H9 (cell line): Measurements from ENCODE around the gene ZCCHC17. TPM values are rescaled to one million over a fixed set of nuclear protein-coding genes. Genes with fewer than 3 reads are reported as not detected.

ENCODE experiments used
- DNase-seq: peaks from one replicate; pipeline ENCODE4 v3.0.0-alpha.2; 2017
- H2AFZ ChIP-seq: one replicate; pipeline ENCODE4 v1.6.1; 2013; ENCODE audit warnings: mild to moderate bottlenecking, low read length, control low read depth, moderate library complexity
- H2AK5ac ChIP-seq: 2 replicates; pipeline ENCODE4 v1.6.1; 2013; ENCODE audit warnings: low read length, control low read depth, mixed read lengths; ENCODE audit not compliant: insufficient read length
- H2BK120ac ChIP-seq: one replicate; pipeline ENCODE4 v1.6.1; 2013; ENCODE audit warnings: low read depth, mild to moderate bottlenecking, low read length, control low read depth, inconsistent platforms; ENCODE audit not compliant: poor library complexity, severe bottlenecking
- H2BK12ac ChIP-seq: 2 replicates; pipeline ENCODE4 v1.6.1; 2013; ENCODE audit warnings: low read length, control low read depth, mixed read lengths, low read depth; ENCODE audit not compliant: insufficient read length
- H2BK15ac ChIP-seq: 2 replicates; pipeline ENCODE4 v1.6.1; 2013; ENCODE audit warnings: low read depth, low read length, control low read depth
- H2BK20ac ChIP-seq: one replicate; pipeline ENCODE4 v1.6.1; 2013; ENCODE audit warnings: low read depth, mild to moderate bottlenecking, low read length, control low read depth, inconsistent platforms; ENCODE audit not compliant: poor library complexity, severe bottlenecking
- H2BK5ac ChIP-seq: 2 replicates; pipeline ENCODE4 v1.6.1; 2013; ENCODE audit warnings: low read length, control low read depth, mixed read lengths; ENCODE audit not compliant: insufficient read length
- H3K14ac ChIP-seq: 2 replicates; pipeline ENCODE4 v1.6.1; 2013; ENCODE audit warnings: low read length, control low read depth; ENCODE audit not compliant: insufficient read depth
- H3K18ac ChIP-seq: 2 replicates; pipeline ENCODE4 v1.6.1; 2013; ENCODE audit warnings: low read depth, mild to moderate bottlenecking, mixed read lengths, low read length, control low read depth; ENCODE audit not compliant: insufficient read length
- H3K23ac ChIP-seq: 2 replicates; pipeline ENCODE4 v1.6.1; 2013; ENCODE audit warnings: low read length, control low read depth, mixed read lengths, low read depth; ENCODE audit not compliant: insufficient read length
- H3K23me2 ChIP-seq: 2 replicates; pipeline ENCODE4 v1.6.1; 2013; ENCODE audit warnings: low read depth, mild to moderate bottlenecking, mixed read lengths, low read length, control low read depth; ENCODE audit not compliant: insufficient read length, poor library complexity, severe bottlenecking
- H3K27ac ChIP-seq: 2 replicates; pipeline ENCODE4 v1.5.1; 2013; ENCODE audit warnings: low read length, control low read depth, mixed read lengths, low read depth; ENCODE audit not compliant: insufficient read length
- H3K27me3 ChIP-seq: 2 replicates; pipeline ENCODE4 v1.6.1; 2013; ENCODE audit warnings: low read length, control low read depth, inconsistent platforms; ENCODE audit not compliant: insufficient read depth
- H3K4ac ChIP-seq: 2 replicates; pipeline ENCODE4 v1.6.1; 2013; ENCODE audit warnings: low read depth, mild to moderate bottlenecking, control low read depth, inconsistent platforms, low read length, moderate library complexity
- H3K4me1 ChIP-seq: 2 replicates; pipeline ENCODE4 v1.6.1; 2013; ENCODE audit warnings: low read length, control low read depth, inconsistent platforms; ENCODE audit not compliant: insufficient read depth
- H3K4me2 ChIP-seq: 2 replicates; pipeline ENCODE4 v1.6.1; 2013; ENCODE audit warnings: low read length, control low read depth, mixed read lengths; ENCODE audit not compliant: insufficient read length, insufficient read depth
- H3K56ac ChIP-seq: 2 replicates; pipeline ENCODE4 v1.6.1; 2013; ENCODE audit warnings: low read depth, mild to moderate bottlenecking, mixed read lengths, low read length, control low read depth; ENCODE audit not compliant: insufficient read length
- H3K79me1 ChIP-seq: 2 replicates; pipeline ENCODE4 v1.6.1; 2013; ENCODE audit warnings: low read depth, mild to moderate bottlenecking, moderate library complexity, low read length, control low read depth, inconsistent platforms; ENCODE audit not compliant: insufficient read depth, poor library complexity, severe bottlenecking
- H3K79me2 ChIP-seq: 2 replicates; pipeline ENCODE4 v1.6.1; 2013; ENCODE audit warnings: low read length, control low read depth, inconsistent platforms; ENCODE audit not compliant: insufficient read depth
- H3K9ac ChIP-seq: 2 replicates; pipeline ENCODE4 v1.6.1; 2013; ENCODE audit warnings: low read length, control low read depth, mixed read lengths; ENCODE audit not compliant: insufficient read length; ENCODE audit errors: extremely low read depth
- H3K9me3 ChIP-seq: one replicate; pipeline ENCODE4 v1.6.1; 2013; ENCODE audit warnings: low read depth, low read length, inconsistent platforms; ENCODE audit not compliant: control insufficient read depth
- H3T11ph ChIP-seq: one replicate; pipeline ENCODE4 v1.6.1; 2013; ENCODE audit warnings: mild to moderate bottlenecking, low read length, control low read depth, inconsistent platforms
- H4K20me1 ChIP-seq: one replicate; pipeline ENCODE4 v1.6.1; 2013; ENCODE audit not compliant: control insufficient read depth, insufficient read length, insufficient read depth
- H4K5ac ChIP-seq: 2 replicates; pipeline ENCODE4 v1.6.1; 2013; ENCODE audit warnings: low read depth, mild to moderate bottlenecking, mixed read lengths, low read length, control low read depth; ENCODE audit not compliant: insufficient read length
- H4K8ac ChIP-seq: replicated peaks from 2 replicates; pipeline ENCODE4 v1.6.1; 2013; ENCODE audit warnings: low read length, control low read depth, mixed read lengths, low read depth; ENCODE audit not compliant: insufficient read length
- H4K91ac ChIP-seq: 2 replicates; pipeline ENCODE4 v1.6.1; 2013; ENCODE audit warnings: low read depth, mild to moderate bottlenecking, moderate library complexity, mixed read lengths, low read length, control low read depth; ENCODE audit not compliant: insufficient read length
- H3K27ac Mint-ChIP-seq, 3 experiments: 2 replicates in 2 of 3; 3 replicates in 1 of 3; pipeline ENCODE4 v1.8.0; 2020 to 2021; ENCODE audit warnings: mixed read lengths in 3 of 3, mild to moderate bottlenecking in 1 of 3, moderate library complexity in 1 of 3
- H3K27me3 Mint-ChIP-seq: 2 replicates; pipeline ENCODE4 v1.8.0; 2021; ENCODE audit warnings: low read depth, mild to moderate bottlenecking, moderate library complexity, mixed read lengths
- H3K36me3 Mint-ChIP-seq, 3 experiments: 2 replicates in 2 of 3; 3 replicates in 1 of 3; pipeline ENCODE4 v1.8.0; 2020 to 2021; ENCODE audit warnings: low read depth in 3 of 3, mixed read lengths in 3 of 3; ENCODE audit not compliant: insufficient read depth in 1 of 3
- H3K4me1 Mint-ChIP-seq, 2 experiments: 2 replicates each; pipeline ENCODE4 v1.8.0; 2020; ENCODE audit warnings: mixed read lengths in 2 of 2
- H3K4me3 Mint-ChIP-seq, 2 experiments: 2 replicates in 1 of 2; 3 replicates in 1 of 2; pipeline ENCODE4 v1.8.0; 2020 to 2021; ENCODE audit warnings: mild to moderate bottlenecking in 2 of 2, mixed read lengths in 2 of 2, moderate library complexity in 1 of 2
- H3K9me3 Mint-ChIP-seq, 2 experiments: 2 replicates in 1 of 2; 3 replicates in 1 of 2; pipeline ENCODE4 v1.8.0; 2020; ENCODE audit warnings: mild to moderate bottlenecking in 2 of 2, mixed read lengths in 2 of 2, moderate library complexity in 1 of 2
- total RNA-seq: library from RNA; stranded (reverse); gene quantifications from 2 replicates; pipeline ENCODE4 v1.2.1, GENCODE V29; 2021
- TF ChIP-seq, protein P1 (sequence below): fragments of 200-600 bp; sonication (generic); conservative IDR thresholded peaks from 3 replicates; pipeline ENCODE4 v1.8.0; 2021; ENCODE audit warnings: antibody characterized with exemption, mild to moderate bottlenecking

Gene ZCCHC17
- total RNA-seq, 1 experiment from 2014 or later: 50.4 TPM

DNA sequence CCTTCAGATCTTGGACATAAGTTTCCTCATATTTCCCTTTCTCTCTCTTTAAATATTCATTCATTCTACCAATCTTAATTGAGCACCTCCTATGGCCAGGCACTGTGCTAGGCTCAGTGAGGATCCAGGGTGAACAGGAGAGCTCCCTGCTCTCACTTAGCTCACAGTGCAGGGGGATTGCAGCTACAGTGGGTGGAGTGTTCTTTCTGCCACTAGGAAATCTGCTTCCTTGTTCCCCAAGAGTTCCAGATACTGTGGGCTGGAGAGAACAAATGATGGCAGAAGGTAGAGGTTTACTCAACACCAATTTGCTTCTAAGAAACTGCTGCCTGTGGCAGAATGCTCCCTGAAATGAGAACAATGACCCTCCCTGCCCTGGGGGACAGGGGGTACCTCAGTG lies 81.2 kb downstream of the ZCCHC17 start:
- H3K27me3 ChIP-seq: no peaks in the 10 kb centered on the region
- H3K4ac ChIP-seq: no peak overlapping the region
- no peak overlapping the region for H2AK5ac ChIP-seq
- Mint-ChIP-seq H3K27ac (no peak overlapping the region), H3K4me1 (peaks cover 23 to 34% of the 10 kb centered on the region in 2 experiments), H3K27me3 (peaks cover 2% of the 10 kb centered on the region; the same call in 1 of the 2 replicates), H3K36me3 (no peaks in the 10 kb centered on the region), H3K4me3 (no peak overlapping the region), H3K9me3 (no peaks in the 10 kb centered on the region)
- DNase-seq: no peak
- H4K8ac ChIP-seq: no peak overlapping the region
- H2BK5ac ChIP-seq: no peak overlapping the region
- H2BK120ac ChIP-seq: no peak overlapping the region
- no peak overlapping the region for H2BK15ac ChIP-seq
- no peak overlapping the region for H3K4me2 ChIP-seq
- no peaks in the 10 kb centered on the region for H4K20me1 ChIP-seq
- no peak overlapping the region for H2AFZ ChIP-seq
- H3K23ac ChIP-seq: no peak overlapping the region
- no peaks in the 10 kb centered on the region for H3K9me3 ChIP-seq
- no peak overlapping the region for H3K14ac ChIP-seq
- TF ChIP-seq, protein P1, sequence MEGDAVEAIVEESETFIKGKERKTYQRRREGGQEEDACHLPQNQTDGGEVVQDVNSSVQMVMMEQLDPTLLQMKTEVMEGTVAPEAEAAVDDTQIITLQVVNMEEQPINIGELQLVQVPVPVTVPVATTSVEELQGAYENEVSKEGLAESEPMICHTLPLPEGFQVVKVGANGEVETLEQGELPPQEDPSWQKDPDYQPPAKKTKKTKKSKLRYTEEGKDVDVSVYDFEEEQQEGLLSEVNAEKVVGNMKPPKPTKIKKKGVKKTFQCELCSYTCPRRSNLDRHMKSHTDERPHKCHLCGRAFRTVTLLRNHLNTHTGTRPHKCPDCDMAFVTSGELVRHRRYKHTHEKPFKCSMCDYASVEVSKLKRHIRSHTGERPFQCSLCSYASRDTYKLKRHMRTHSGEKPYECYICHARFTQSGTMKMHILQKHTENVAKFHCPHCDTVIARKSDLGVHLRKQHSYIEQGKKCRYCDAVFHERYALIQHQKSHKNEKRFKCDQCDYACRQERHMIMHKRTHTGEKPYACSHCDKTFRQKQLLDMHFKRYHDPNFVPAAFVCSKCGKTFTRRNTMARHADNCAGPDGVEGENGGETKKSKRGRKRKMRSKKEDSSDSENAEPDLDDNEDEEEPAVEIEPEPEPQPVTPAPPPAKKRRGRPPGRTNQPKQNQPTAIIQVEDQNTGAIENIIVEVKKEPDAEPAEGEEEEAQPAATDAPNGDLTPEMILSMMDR: no peak
- no peaks in the 10 kb centered on the region for H3K79me1 ChIP-seq
- H4K91ac ChIP-seq: no peak overlapping the region
- peaks cover 5% of the 10 kb centered on the region for H3K23me2 ChIP-seq
- no peak overlapping the region for H3K18ac ChIP-seq
- H3K79me2 ChIP-seq: no peaks in the 10 kb centered on the region
- no peak overlapping the region for H2BK12ac ChIP-seq
- H4K5ac ChIP-seq: no peak overlapping the region
- H3K56ac ChIP-seq: no peak overlapping the region
- no peak overlapping the region for H2BK20ac ChIP-seq
- H3K27ac ChIP-seq: no peak overlapping the region
- no peak overlapping the region for H3T11ph ChIP-seq
- peaks cover 3% of the 10 kb centered on the region; the same call in 1 of the 2 replicates for H3K4me1 ChIP-seq
- H3K9ac ChIP-seq: no peak overlapping the region
